Thymus (tissue), 11 donors: ENCODE data around the gene AMELX. TPM values are rescaled to one million over a fixed set of nuclear protein-coding genes. Genes with fewer than 3 reads are reported as not detected.

ENCODE experiments used
- DNase-seq, 9 donors: peaks; one replicate each; pipeline ENCODE4 v3.0.0-alpha.2; 2013; ENCODE audit warnings: low spot score in 9 of 9, low read depth in 6 of 9, missing footprints in 1 of 9
- H3K27ac ChIP-seq, 2 donors: one replicate each; pipeline ENCODE4 v1.5.1; 2013; ENCODE audit warnings: control low read depth in 1 of 2, low read depth in 1 of 2, low read length in 1 of 2, mild to moderate bottlenecking in 1 of 2, moderate library complexity in 1 of 2
- H3K27me3 ChIP-seq, 2 donors: one replicate each; pipeline ENCODE4 v1.5.1; 2013; ENCODE audit warnings: low read length in 1 of 2; ENCODE audit not compliant: control insufficient read depth in 2 of 2, insufficient read depth in 1 of 2
- H3K36me3 ChIP-seq, 2 donors: one replicate each; pipeline ENCODE4 v1.5.1; 2013; ENCODE audit warnings: low read length in 1 of 2, mild to moderate bottlenecking in 1 of 2, moderate library complexity in 1 of 2; ENCODE audit not compliant: control insufficient read depth in 2 of 2, insufficient read depth in 2 of 2
- H3K4me1 ChIP-seq, 2 donors: one replicate each; pipeline ENCODE4 v1.5.1; 2013; ENCODE audit warnings: low read length in 2 of 2; ENCODE audit not compliant: control insufficient read depth in 2 of 2, insufficient read depth in 2 of 2
- H3K4me3 ChIP-seq, 2 donors: one replicate each; pipeline ENCODE4 v1.5.1; 2013; ENCODE audit warnings: low read length in 2 of 2, control low read depth in 1 of 2, mild to moderate bottlenecking in 1 of 2
- H3K9me3 ChIP-seq, 2 donors: one replicate each; pipeline ENCODE4 v1.5.1; 2013; ENCODE audit warnings: low read length in 1 of 2, mild to moderate bottlenecking in 1 of 2; ENCODE audit not compliant: control insufficient read depth in 2 of 2, insufficient read depth in 1 of 2
- WGBS: extraction: QIAGEN DNeasy Blood & Tissue Kit; methylation state at CpG from one replicate; pipeline ENCODE4 v1.1.7; 2013; 5-methylcytosine and 5-hydroxymethylcytosine counted together
- polyA plus RNA-seq: library from polyadenylated mRNA; stranded (reverse); fragments of 200-250 nt; gene quantifications from one replicate; pipeline ENCODE4 v1.2.3, GENCODE V29; 2013
- total RNA-seq: library from RNA; stranded (reverse); fragments of 120-200 nt; gene quantifications from one replicate; pipeline ENCODE4 v1.2.4, GENCODE V29; 2013
- donor health status: healthy.

AMELX gene
- total and polyA plus RNA-seq, 2 donors: 0.14 TPM; not detected in 1

- no peaks in the 10 kb centered on the region for H3K27me3 ChIP-seq
- 88% methylated on average over 8 of the region's 8 CpGs for WGBS
- DNase-seq: no peak
These were observed 2.7 kb upstream of the AMELX start for GRCh38 chrX:11290416-11291102.

DNA sequence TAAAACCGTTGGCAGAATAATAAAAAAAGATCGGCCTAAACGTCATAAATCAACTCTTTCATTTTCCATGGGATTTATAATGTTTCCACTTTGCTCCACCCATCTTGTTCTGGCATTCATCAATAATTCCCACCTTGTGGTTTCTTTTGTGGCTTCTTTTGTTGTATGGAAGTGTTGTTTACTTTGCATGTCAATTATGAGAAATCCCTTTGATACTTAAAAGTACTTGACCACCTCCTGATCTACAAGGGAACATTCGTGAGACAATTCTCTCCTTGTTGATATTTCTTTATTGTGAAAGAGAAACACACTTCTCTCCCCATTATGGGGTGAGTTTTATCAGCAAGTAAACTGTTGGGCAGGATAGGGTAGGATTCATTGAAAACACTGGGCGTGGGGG is 2.8 kb downstream of the AMELX start:
- 88% methylated on average over 5 of the region's 5 CpGs for WGBS
- no peak for DNase-seq
- Histone ChIP-seq H3K36me3 (no peaks in the 10 kb centered on the region), H3K4me3 (no peak overlapping the region), H3K27me3 (no peaks in the 10 kb centered on the region), H3K27ac (no peak overlapping the region), H3K4me1 (no peaks in the 10 kb centered on the region), H3K9me3 (no peaks in the 10 kb centered on the region)

More at GRCh38 chrX:11290416-11291102, 2.7 kb upstream of the AMELX start:
- no peaks in the 10 kb centered on the region for H3K9me3 ChIP-seq
- no peaks in the 10 kb centered on the region for H3K4me1 ChIP-seq
- no peak overlapping the region for H3K27ac ChIP-seq
- no peak overlapping the region for H3K4me3 ChIP-seq
- no peaks in the 10 kb centered on the region for H3K36me3 ChIP-seq

- Histone ChIP-seq H3K36me3 (no peaks in the 10 kb centered on the region), H3K4me1 (no peaks in the 10 kb centered on the region), H3K27me3 (no peaks in the 10 kb centered on the region), H3K4me3 (no peak overlapping the region), H3K9me3 (no peaks in the 10 kb centered on the region), H3K27ac (no peak overlapping the region)
- no peak for DNase-seq
- 95% methylated on average over 9 of the region's 9 CpGs for WGBS
These were observed 5.4 kb downstream of the AMELX start for GRCh38 chrX:11298600-11298999.

GRCh38 chrX:11304829-11305228 is 11.6 kb downstream of the AMELX start:
- Histone ChIP-seq H3K4me3 (no peak overlapping the region), H3K36me3 (no peaks in the 10 kb centered on the region), H3K9me3 (no peaks in the 10 kb centered on the region), H3K27ac (no peak overlapping the region), H3K4me1 (no peaks in the 10 kb centered on the region), H3K27me3 (no peaks in the 10 kb centered on the region)
- WGBS: 98% methylated on average over 6 of the region's 6 CpGs
- DNase-seq: no peak

DNA sequence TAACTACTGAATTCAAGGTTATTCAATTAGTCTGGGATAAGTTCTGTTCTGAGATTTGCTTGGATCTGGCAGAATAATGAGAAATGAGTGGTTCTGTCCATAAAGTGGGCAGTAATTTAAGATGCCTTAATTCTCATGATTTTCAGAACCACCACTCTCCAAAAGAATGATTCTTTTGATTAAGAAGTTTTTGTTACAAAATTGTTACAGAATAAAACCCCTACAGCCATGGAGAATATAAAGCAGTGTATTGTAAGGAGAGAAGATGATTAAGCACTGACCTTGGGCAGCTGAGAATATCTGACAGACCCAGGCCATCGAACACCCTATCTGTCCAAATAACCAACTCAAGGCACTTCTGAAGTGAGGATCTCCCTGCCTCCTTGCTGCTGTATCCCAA is 12.4 kb downstream of the AMELX start:
- no peaks in the 10 kb centered on the region for H3K4me1 ChIP-seq
- no peak overlapping the region for H3K27ac ChIP-seq
- no peak for DNase-seq
- no peaks in the 10 kb centered on the region for H3K27me3 ChIP-seq
- H3K36me3 ChIP-seq: no peaks in the 10 kb centered on the region
- no peaks in the 10 kb centered on the region for H3K9me3 ChIP-seq
- WGBS: 96% methylated on average over 1 of the region's 1 CpG
- H3K4me3 ChIP-seq: no peak overlapping the region

- Histone ChIP-seq H3K4me1 (no peaks in the 10 kb centered on the region), H3K27ac (no peak overlapping the region), H3K27me3 (no peaks in the 10 kb centered on the region), H3K36me3 (no peaks in the 10 kb centered on the region), H3K9me3 (no peaks in the 10 kb centered on the region), H3K4me3 (no peak overlapping the region)
- DNase-seq: no peak
- 94% methylated on average over 5 of the region's 5 CpGs for WGBS
These were observed 16.0 kb downstream of the AMELX start for GRCh38 chrX:11309220-11309619.

DNA sequence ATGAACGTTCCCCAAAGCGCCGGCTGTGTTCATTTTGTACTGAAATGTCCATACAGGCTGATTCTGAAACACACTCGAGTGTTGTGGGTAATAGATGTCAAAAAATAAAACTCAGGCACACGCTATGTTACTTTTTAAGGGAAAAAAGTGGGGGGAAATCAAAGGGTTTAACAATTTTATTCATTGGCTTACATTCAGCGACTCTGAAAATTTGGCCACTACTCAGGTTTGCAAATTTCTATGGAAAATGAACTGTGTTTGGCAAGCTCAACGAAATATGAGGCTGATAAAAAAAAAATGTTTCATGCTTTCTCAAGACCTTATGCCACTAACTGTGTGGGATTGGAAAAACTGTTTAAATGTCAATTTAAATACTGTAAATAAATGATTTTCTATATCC is 18.5 kb downstream of the AMELX start:
- DNase-seq: no peak
- 88% methylated on average over 7 of the region's 7 CpGs for WGBS
- Histone ChIP-seq H3K4me1 (no peaks in the 10 kb centered on the region), H3K27me3 (no peaks in the 10 kb centered on the region), H3K36me3 (no peaks in the 10 kb centered on the region), H3K9me3 (no peaks in the 10 kb centered on the region), H3K27ac (no peak overlapping the region), H3K4me3 (no peak overlapping the region)

DNA sequence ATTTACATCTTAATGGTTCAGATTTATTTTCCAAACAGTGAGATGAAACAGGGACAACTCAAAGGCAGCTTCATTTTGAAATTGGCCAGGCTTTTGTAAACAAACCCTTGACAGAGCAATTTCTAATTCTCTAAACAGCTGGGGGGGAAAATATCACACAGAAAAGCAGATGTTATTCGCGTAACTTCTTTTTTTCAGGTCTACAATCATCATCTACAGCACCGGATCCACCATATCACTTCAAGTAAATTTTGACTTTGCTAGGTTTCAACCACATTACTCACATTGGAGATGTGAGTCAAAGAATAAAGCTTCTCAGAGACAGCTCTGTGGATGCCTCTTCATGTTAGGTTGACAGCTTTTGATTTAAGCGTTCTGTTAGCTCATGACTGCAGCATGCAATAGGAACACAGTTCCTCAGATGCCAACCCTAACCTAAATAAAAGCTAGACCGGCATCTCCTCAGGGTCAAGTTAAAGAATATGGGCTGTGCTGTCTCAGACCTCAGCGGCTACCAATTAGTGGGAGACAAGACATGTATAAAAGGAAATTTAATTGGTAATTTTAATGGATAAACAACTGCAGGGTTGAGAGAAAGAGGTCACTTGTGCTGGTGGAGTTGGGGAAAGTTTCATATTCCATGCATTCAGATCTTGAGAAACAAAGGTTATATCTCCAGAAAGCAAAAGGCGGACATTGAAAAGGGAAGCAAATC is 26.8 kb downstream of the AMELX start:
- 95% methylated on average over 7 of the region's 7 CpGs for WGBS
- no peak overlapping the region for H3K27ac ChIP-seq
- H3K4me3 ChIP-seq: no peak overlapping the region
- H3K27me3 ChIP-seq: no peaks in the 10 kb centered on the region
- H3K9me3 ChIP-seq: no peaks in the 10 kb centered on the region
- DNase-seq: no peak
- no peaks in the 10 kb centered on the region for H3K4me1 ChIP-seq
- H3K36me3 ChIP-seq: no peaks in the 10 kb centered on the region

GRCh38 chrX:11321986-11322385 is 28.8 kb downstream of the AMELX start:
- no peak for DNase-seq
- WGBS: 91% methylated on average over 2 of the region's 2 CpGs
- no peaks in the 10 kb centered on the region for H3K9me3 ChIP-seq

More at GRCh38 chrX:11321986-11322385, 28.8 kb downstream of the AMELX start:
- H3K4me1 ChIP-seq: no peaks in the 10 kb centered on the region
- H3K36me3 ChIP-seq: no peaks in the 10 kb centered on the region
- H3K27me3 ChIP-seq: no peaks in the 10 kb centered on the region
- H3K4me3 ChIP-seq: no peak overlapping the region
- no peak overlapping the region for H3K27ac ChIP-seq
